ENCODE data around the gene MPP3.
"Not testable (repeated sequence)": the region's sequence is repeated elsewhere in the genome, so short reads cannot be mapped to it uniquely, and the experiment has no call there.

Gene MPP3

GRCh38 chr17:43808076-43808475 lies 24.9 kb downstream of the MPP3 start:
- DNase-seq (ENCODE audit: low read depth in 2 of 2): no peak

GRCh38 chr17:43805117-43805516 lies 27.8 kb downstream of the MPP3 start:
- DNase-seq (ENCODE audit: low read depth in 2 of 2): no peak

DNA sequence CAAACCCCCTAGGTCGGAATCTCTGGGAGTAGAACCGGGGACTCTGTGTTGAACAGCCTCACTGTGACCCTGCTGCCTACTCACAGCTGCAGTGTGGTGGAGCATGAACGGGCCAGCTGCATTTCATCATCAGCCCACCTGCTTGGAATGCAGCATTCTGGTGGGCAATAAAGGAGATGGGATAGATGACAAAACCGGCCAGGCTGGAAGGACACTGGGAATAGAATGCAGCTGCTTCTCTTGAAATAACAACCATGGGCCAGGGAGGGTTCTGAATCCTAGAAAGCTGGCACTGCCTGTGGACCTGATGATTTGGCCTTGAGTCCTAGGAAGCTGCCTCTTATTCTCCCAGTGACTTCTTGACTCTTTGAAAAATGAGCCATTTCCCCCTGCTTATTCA lies 29.2 kb downstream of the MPP3 start:
- DNase-seq (ENCODE audit: low read depth in 2 of 2): no peak

- no peak for DNase-seq (ENCODE audit: low read depth in 2 of 2)
Measured at GRCh38 chr17:43801844-43802243, 31.1 kb downstream of the MPP3 start.

DNA sequence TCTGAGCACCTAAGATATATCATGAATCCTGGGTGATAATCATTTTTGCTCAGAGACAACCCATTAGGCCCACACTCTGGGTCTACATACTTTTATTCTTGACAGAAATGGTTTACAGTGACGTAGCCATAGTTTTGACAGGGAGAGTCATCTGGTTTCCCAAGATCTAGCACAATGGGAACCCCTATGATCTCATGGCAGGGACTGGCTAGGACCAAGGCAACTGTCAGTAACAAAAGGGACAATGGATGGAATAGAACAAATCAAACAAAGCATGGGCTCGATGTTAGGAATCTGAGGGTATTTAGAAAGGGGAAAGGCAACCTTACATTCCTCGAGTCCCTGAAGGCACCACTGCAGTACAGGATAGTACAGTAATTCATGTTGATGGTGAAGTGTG lies 32.2 kb downstream of the MPP3 start:
- no peak for DNase-seq (ENCODE audit: low read depth in 2 of 2)

GRCh38 chr17:43799047-43799446 lies 33.9 kb downstream of the MPP3 start:
- DNase-seq (ENCODE audit: low read depth in 2 of 2): no peak

DNA sequence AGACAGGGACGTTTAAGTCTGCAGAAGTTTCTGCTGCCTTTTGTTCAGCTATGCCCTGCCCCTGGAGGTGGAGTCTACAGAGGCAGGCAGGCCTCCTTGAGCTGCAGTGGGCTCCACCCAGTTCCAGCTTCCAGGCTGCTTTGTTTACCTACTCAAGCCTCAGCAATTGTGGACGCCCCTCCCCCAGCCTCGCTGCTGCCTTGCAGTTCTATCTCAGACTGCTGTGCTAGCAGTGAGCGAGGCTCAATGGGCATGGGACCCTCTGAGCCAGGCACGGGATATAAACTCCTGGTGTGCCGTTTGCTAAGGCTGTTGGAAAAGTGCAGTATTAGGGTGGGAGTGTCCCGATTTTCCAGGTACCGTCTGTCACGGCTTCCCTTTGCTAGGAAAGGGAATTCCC lies 34.9 kb downstream of the MPP3 start:
- DNase-seq (ENCODE audit: low read depth in 2 of 2): not testable (repeated sequence)

GRCh38 chr17:43792668-43793067 lies 40.3 kb downstream of the MPP3 start:
- DNase-seq (ENCODE audit: low read depth in 2 of 2): not testable (repeated sequence)

DNA sequence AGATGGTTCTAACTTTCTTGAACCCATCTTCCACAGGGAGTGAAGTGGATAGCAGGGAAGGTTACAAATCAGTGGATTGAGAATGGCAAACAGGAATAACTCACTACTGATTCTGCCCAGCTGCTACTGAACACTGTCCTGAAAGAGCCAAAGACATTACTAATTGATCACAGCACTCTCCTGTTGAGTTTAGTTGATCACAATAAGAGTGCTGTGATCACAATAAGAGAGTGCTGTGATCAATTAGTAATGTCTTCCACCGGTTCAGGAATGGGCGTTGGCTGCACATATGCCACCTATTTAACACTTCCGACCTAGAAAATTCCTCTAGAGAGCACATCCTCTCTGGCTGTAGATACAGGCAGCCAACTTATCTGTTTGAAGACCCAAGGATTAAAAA lies 41.4 kb downstream of the MPP3 start:
- no peak for DNase-seq (ENCODE audit: low read depth in 2 of 2)

GRCh38 chr17:43790311-43790940 lies 42.5 kb downstream of the MPP3 start:
- no peak for DNase-seq (ENCODE audit: low read depth in 2 of 2)

DNA sequence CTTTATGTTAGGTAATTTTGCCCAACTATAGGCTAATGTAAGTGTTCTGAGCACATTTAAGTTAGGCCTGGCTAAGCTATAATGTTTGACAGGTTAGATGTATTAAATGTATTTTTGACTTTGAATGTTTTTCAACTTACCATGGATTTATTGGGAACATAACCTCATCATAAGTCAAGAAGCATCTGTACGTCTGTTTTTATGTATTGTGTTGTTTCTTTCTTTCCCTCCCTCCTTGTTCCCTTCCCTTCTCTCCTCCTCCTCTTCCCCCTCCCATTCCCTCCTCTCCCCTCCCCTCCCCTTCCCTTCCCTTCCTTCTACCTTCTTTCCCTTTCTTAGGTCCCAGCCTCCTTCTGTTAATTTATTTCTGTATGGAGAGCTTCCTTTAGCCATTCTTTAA lies 43.5 kb downstream of the MPP3 start:
- DNase-seq (ENCODE audit: low read depth in 2 of 2): no peak

DNA sequence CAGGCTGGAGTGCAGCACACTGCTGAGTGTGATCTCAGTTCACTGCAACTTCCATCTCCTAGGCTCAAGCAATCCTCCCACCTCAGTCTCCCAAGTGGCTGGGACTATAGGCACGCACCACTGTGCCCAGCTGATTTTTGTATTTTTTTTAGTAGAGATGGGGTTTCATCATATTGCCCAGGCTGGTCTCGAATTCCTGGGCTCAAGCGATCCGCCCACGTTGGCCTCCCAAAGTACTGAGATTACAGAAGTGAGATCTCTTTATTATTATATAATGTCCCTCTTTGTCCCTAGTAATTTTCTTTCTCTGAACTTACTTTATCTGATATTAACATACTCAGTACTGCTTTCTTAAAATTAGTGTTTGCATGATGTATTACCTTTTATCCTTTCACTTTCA lies 44.4 kb downstream of the MPP3 start:
- DNase-seq (ENCODE audit: low read depth in 2 of 2): no peak

GRCh38 chr17:43787728-43788127 lies 45.2 kb downstream of the MPP3 start:
- no peak for DNase-seq (ENCODE audit: low read depth in 2 of 2)

DNA sequence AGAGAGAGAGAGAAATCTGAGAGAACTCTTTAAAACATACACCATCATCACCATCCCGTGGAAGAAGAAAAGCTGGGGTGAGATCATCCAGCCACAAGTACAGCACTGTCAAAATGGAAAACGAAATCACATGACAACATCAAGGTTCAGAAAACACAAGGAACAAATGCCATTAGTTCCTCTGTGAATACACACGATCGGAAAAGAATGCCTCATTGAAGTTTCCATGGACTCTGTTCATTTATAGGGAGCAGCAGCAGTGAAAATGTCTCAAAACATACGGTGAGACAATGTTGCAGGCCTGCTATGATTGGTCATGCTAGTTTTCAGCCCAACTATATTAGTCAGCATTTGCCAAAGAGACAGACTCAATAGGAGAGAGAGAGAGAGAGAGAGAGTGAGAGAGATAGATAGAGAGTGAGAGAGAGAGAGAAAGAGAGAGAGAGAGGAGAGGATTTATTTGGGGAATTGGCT lies 48.3 kb downstream of the MPP3 start:
- no peak for DNase-seq (ENCODE audit: low read depth in 2 of 2)

GRCh38 chr17:43784068-43784467 lies 48.9 kb downstream of the MPP3 start:
- DNase-seq (ENCODE audit: low read depth in 2 of 2): no peak

- DNase-seq (ENCODE audit: low read depth in 2 of 2): no peak
Measured at GRCh38 chr17:43782913-43783680, 49.8 kb downstream of the MPP3 start.

DNA sequence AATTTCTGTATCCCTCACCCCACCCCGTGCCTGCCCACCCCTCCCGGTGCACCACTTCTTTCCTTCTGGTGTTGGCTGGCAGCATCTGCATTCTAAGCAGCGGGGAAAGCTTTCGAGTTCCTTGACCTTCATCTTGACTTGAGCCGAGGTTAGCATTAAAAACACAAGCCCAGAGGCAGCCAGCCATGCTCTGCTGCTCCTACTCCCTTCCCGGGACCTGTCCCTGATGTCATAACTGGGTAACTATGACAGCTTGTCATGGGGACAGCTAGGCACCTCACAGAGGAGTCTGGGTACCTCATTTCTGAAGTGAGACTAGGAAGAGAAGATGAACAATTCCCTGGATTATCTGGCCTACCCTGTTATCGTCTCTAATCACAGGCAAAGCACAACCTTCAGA lies 52.8 kb downstream of the MPP3 start, which contains the start of gene CFAP97D1:
CFAP97D1 (plus strand) TSS at position 301 of the 400 bp plus-strand sequence; CDS start at position 329, 28 bp downstream.
- no peak for DNase-seq (ENCODE audit: low read depth in 2 of 2)

DNA sequence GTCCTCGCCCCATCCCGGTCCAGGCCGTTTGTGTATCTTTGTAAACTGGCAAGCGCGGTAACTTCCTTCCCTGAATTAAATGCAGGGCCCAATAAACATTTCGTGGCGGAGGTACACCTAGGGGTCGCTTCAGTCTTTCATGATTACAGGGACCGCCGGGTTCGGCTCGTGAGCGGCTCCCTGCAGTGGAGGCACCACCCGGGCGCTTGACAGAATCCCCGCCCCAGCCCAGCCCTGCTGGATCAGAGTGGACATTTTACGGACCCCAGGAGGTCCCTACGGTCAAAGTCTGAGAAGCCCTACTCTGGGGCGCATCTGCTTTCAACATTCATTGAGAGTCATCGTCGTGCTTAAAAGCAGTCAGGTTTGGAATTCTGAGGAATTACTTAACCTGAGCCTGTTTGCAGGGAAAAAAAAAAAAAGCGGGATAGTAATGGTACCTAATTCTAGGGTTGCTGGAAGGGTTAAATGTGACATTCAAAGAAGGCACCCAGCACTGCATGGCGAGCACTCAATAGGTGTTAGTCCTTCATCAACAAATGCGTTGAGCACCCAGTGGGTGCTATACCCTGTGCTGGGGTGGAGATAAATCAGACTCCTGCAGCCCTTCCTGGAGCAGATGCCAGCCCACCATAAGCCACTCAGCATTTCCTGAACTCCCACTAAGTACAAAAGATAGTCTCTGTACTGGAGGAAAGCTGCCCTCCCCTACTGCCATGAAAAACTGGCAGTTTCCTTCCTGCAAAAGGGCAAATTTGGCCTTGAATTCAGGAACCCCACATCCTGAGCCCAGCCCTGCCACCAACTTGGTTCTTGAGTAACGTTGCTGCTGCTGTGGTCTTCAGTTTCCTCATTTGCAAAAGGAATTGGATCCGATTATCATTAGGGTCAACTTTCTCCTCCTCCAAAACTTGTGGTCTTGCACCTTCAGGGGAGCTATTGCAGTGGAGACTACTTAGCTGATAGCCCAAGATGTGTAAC lies 53.5 kb downstream of the MPP3 start:
- DNase-seq (ENCODE audit: low read depth in 2 of 2): peak in 1 of 2 donors; percentile 32

- DNase-seq (ENCODE audit: low read depth in 2 of 2): peak; percentile 54 to 59
Measured at GRCh38 chr17:43778337-43779144, 54.4 kb downstream of the MPP3 start, which contains the start of gene DUSP3. DUSP3 (minus strand) TSS chr17:43778977; CDS start chr17:43778924, 53 bp downstream.

DNA sequence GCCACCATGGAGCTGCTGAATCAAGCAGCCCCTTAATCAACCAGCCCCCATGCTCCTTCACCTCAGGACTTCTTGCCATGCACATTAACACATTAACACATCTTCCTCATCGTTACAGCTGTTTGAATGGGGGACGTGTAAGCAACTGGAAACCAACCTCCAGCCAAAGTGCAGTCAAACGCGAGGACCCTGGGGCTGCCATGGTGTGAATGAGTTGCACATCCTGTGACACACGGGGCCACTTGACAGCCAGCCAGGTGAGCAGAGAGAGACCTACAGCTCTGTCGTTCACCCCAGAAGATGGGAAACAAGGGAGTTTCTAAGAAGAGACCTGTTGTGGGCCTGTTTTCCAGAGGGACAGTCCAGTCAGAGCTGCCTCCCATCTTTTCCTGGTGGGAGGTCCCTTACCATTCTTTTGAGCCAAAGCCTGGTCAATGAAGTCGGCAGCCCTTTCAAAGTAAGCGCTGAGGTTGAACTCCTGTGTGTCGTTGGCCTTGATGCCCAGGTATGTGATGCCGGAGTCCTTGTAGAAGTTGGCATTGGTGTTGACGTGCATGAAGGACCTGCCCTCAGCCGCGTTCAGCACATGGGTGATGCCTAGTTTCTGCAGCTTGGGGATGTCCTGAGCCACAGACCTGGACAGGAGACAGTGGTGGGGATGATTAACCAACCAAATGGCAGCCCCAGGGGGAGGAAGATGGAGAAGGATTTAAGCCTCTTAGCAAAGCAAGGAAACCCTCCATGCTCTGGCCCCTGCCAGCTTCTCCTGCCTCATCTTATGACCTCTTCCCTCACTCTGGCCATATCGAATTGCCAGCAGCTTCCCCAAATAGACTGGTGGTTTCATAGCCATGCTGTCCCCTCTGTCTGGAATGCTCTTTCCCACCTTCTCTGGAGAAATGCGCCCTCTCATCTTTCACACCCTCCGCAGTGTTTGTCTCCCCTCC lies 58.4 kb downstream of the MPP3 start:
- no peak for DNase-seq (ENCODE audit: low read depth in 2 of 2)
